Liver (tissue), 3 donors: ENCODE data around the gene RNU6-9.

ENCODE experiments used
- RAD21 ChIP-seq, 2 donors: IDR thresholded peaks; 2 replicates each; pipeline ENCODE4 v1.6.1; 2016; ENCODE audit warnings: antibody characterized with exemption in 2 of 2, mild to moderate bottlenecking in 2 of 2
- SP1 ChIP-seq: IDR thresholded peaks from 2 replicates; pipeline ENCODE4 v1.6.1; 2018; ENCODE audit warnings: antibody characterized with exemption, mild to moderate bottlenecking
- YY1 ChIP-seq: IDR thresholded peaks from 2 replicates; pipeline ENCODE4 v1.6.1; 2016; ENCODE audit warnings: antibody characterized with exemption, mild to moderate bottlenecking
- TF ChIP-seq, protein P1 (sequence below): fragments of 150-350 bp; IDR thresholded peaks from 2 replicates; pipeline ENCODE4 v1.5.1; 2017; ENCODE audit warnings: improper control_type of control experiment, low read depth, low read length; ENCODE audit not compliant: missing input control
- TF ChIP-seq, protein P2 (sequence below): IDR thresholded peaks from 2 replicates; pipeline ENCODE4 v1.6.1; 2016; ENCODE audit warnings: antibody characterized with exemption
- TF ChIP-seq, protein P3 (sequence below): IDR thresholded peaks from 2 replicates; pipeline ENCODE4 v1.6.1; 2016; ENCODE audit warnings: antibody characterized with exemption
- donor health status: healthy.
- donor health status: healthy.

DNA sequence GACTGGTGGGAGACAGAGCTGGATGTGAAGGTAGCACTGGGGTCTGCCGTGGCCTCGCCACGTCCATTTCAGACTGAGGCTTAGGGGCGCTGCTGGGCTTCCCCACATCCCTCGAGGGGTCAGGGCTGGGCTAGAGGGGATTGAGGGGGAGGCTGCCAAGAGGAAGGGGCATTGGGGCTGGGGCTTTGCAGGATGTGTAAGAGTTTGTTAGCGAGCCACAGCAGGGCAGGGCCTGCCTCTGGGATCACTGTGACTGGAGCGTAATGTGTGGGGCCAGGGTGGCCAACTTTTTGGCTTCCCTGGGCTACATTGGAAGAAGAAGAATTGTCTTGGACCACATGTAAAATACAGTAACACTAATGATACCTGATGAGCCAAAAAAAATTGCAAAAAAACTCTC, 46.6 kb downstream of the RNU6-9 start:
- TF ChIP-seq, protein P1, sequence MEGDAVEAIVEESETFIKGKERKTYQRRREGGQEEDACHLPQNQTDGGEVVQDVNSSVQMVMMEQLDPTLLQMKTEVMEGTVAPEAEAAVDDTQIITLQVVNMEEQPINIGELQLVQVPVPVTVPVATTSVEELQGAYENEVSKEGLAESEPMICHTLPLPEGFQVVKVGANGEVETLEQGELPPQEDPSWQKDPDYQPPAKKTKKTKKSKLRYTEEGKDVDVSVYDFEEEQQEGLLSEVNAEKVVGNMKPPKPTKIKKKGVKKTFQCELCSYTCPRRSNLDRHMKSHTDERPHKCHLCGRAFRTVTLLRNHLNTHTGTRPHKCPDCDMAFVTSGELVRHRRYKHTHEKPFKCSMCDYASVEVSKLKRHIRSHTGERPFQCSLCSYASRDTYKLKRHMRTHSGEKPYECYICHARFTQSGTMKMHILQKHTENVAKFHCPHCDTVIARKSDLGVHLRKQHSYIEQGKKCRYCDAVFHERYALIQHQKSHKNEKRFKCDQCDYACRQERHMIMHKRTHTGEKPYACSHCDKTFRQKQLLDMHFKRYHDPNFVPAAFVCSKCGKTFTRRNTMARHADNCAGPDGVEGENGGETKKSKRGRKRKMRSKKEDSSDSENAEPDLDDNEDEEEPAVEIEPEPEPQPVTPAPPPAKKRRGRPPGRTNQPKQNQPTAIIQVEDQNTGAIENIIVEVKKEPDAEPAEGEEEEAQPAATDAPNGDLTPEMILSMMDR = no peak
- TF ChIP-seq YY1 = no peak
- no peak for TF ChIP-seq SP1
- TF ChIP-seq, protein P2, sequence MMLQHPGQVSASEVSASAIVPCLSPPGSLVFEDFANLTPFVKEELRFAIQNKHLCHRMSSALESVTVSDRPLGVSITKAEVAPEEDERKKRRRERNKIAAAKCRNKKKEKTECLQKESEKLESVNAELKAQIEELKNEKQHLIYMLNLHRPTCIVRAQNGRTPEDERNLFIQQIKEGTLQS = no peak
- TF ChIP-seq, protein P3, sequence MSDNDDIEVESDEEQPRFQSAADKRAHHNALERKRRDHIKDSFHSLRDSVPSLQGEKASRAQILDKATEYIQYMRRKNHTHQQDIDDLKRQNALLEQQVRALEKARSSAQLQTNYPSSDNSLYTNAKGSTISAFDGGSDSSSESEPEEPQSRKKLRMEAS = no peak
- TF ChIP-seq RAD21 (IDR thresholded peaks at IDR 0.05) = no peak
